Stomach (tissue), 9 donors: ENCODE data around the gene MAST4. TPM values are rescaled to one million over a fixed set of nuclear protein-coding genes. Genes with fewer than 3 reads are reported as not detected.

ENCODE experiments used
- DNase-seq, 2 donors: peaks; one replicate each; pipeline versions ENCODE4 v3.0.0 to v3.0.0-alpha.2; 2013 to 2019
- H3K27ac ChIP-seq, 5 donors: fragments of 200-600 bp in 4 of 5; sonication (generic) in 4 of 5; one replicate each; pipeline ENCODE4 v1.5.1; 2013 to 2019; ENCODE audit warnings: mild to moderate bottlenecking in 1 of 5, moderate library complexity in 1 of 5
- H3K27me3 ChIP-seq, 3 donors: fragments of 200-600 bp; sonication (generic); one replicate each; pipeline ENCODE4 v1.5.1; 2017 to 2019; ENCODE audit warnings: mixed run types in 1 of 3
- H3K36me3 ChIP-seq, 4 donors: fragments of 200-600 bp; sonication (generic); 1 replicate in 3 of 4; 2 replicates in 1 of 4; pipeline ENCODE4 v1.5.1; 2016 to 2019
- H3K4me1 ChIP-seq, 4 donors: fragments of 200-600 bp; sonication (generic); one replicate each; pipeline ENCODE4 v1.5.1; 2016 to 2019
- H3K4me3 ChIP-seq, 4 donors: fragments of 200-600 bp; sonication (generic) in 3 of 4; one replicate each; pipeline ENCODE4 v1.5.1; 2016 to 2019; ENCODE audit warnings: mild to moderate bottlenecking in 1 of 4
- H3K9me3 ChIP-seq, 4 donors: fragments of 200-600 bp; sonication (generic); one replicate each; pipeline ENCODE4 v1.5.1; 2016 to 2019
- EP300 ChIP-seq: sonication (generic); formaldehyde crosslinking; IDR thresholded peaks from one replicate; pipeline ENCODE4 v1.6.1; 2017; ENCODE audit warnings: antibody characterized with exemption
- POLR2A ChIP-seq, 4 donors: fragments of 450-650 bp; IDR thresholded peaks; one replicate each; pipeline ENCODE4 v1.6.1; 2016; ENCODE audit warnings: antibody characterized with exemption in 4 of 4, control low read depth in 2 of 4, mild to moderate bottlenecking in 1 of 4, moderate library complexity in 1 of 4
- POLR2AphosphoS5 ChIP-seq, 3 donors: sonication (generic); formaldehyde crosslinking; IDR thresholded peaks; one replicate each; pipeline ENCODE4 v1.6.1; 2016; ENCODE audit warnings: antibody characterized with exemption in 3 of 3
- WGBS, 5 donors: extraction: QIAGEN DNeasy Blood & Tissue Kit in 3 of 5; methylation state at CpG; one replicate each; pipeline versions ENCODE4 v1.1.5 to v1.1.7; 2013 to 2018; 5-methylcytosine and 5-hydroxymethylcytosine counted together
- intact Hi-C: fragments of 100-400 bp; cut with DNase I; formaldehyde crosslinking; loops from one replicate; pipeline ENCODE4 v1.15.1; 2023; ENCODE audit warnings: low total_unique reads
- polyA plus RNA-seq, 3 donors: library from polyadenylated mRNA; stranded (reverse); fragments of 200-250 nt; gene quantifications; one replicate each; pipeline ENCODE4 v1.2.3, GENCODE V29; 2013
- total RNA-seq, 5 donors: library from RNA; depleted of rRNA; stranded (reverse); fragments of >200 nt; gene quantifications; one replicate each; pipeline versions ENCODE4 v1.1.0 to v1.2.3, GENCODE V29; 2014 to 2016
- TF ChIP-seq, protein P1 (sequence below), 7 experiments: fragments of 450-650 bp in 4 of 7; fragments of 200-600 bp in 3 of 7; sonication (generic) in 3 of 7; IDR thresholded peaks; one replicate each; pipeline ENCODE4 v1.5.1; 2016 to 2019; ENCODE audit warnings: antibody characterized with exemption in 7 of 7, control low read depth in 2 of 7, mild to moderate bottlenecking in 1 of 7
- donor health status: healthy with polysubstance abuse.
- donor health status: Bipolar disorder and iron deficiency.
- donor health status: healthy.

The MAST4 gene
- total and polyA plus RNA-seq, 8 donors, result 1.5 to 52.5 (median 32.1) TPM

DNA sequence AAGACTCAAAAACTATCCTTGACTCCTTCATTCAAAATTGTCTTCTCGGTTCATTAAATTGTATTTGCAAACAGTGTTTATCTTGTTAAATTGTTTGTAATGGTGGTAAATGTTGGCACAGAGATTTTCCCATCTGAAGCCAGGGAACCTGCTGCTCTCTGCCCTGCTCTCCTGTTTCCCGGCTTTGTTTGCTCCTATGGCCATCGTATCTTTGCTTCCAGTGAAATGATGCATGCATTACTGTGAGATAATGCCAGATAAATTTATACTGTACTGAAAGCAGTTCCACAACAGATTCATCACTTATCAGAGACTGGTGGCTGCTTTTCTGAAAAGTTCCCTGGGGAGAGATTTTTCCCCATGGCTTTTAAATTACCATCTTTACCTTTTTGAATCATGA, 519.1 kb downstream of the MAST4 start:
- TF ChIP-seq, protein P1, sequence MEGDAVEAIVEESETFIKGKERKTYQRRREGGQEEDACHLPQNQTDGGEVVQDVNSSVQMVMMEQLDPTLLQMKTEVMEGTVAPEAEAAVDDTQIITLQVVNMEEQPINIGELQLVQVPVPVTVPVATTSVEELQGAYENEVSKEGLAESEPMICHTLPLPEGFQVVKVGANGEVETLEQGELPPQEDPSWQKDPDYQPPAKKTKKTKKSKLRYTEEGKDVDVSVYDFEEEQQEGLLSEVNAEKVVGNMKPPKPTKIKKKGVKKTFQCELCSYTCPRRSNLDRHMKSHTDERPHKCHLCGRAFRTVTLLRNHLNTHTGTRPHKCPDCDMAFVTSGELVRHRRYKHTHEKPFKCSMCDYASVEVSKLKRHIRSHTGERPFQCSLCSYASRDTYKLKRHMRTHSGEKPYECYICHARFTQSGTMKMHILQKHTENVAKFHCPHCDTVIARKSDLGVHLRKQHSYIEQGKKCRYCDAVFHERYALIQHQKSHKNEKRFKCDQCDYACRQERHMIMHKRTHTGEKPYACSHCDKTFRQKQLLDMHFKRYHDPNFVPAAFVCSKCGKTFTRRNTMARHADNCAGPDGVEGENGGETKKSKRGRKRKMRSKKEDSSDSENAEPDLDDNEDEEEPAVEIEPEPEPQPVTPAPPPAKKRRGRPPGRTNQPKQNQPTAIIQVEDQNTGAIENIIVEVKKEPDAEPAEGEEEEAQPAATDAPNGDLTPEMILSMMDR (IDR thresholded peaks at IDR 0.05), result no peak
- TF ChIP-seq POLR2A (IDR thresholded peaks at IDR 0.05) (no peak), POLR2AphosphoS5 (IDR thresholded peaks at IDR 0.05) (no peak), EP300 (no peak)
- no peak overlapping the region for H3K4me3 ChIP-seq
- 34 to 62% (median 36%) methylated on average over 3 of the region's 3 CpGs for WGBS, 5 donors
- DNase-seq, result peak in 1 of 2 donors; percentile 26
- H3K27ac ChIP-seq, result no peak overlapping the region
- no peaks in the 10 kb centered on the region for H3K9me3 ChIP-seq
- no peaks in the 10 kb centered on the region for H3K27me3 ChIP-seq
- no peaks in the 10 kb centered on the region for H3K4me1 ChIP-seq
- intact Hi-C loops, result no loop called here
- H3K36me3 ChIP-seq, result peaks cover 0 to 71% (median 67%) of the 10 kb centered on the region in 4 donors

DNA sequence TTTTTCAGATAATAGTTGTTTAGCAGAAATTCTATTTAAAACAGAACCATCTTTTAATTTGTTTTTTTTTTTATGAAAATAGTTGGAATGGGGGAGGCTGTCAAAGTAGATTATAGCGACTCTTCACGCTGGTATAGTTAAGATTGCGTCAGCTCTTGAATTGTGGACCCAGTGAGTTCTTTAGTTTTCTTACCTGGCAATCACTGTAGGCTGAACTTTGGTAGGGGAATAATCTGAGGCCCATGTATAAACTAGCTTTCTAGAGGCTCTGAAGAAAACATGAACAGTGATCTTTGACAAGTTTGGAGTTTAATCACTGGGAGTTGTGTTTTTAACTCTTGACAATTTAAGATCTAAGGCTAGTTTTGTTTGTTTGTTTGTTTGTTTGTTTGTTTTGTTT, 519.6 kb downstream of the MAST4 start:
- no peaks in the 10 kb centered on the region for H3K27me3 ChIP-seq
- peaks cover 0 to 71% (median 67%) of the 10 kb centered on the region in 4 donors for H3K36me3 ChIP-seq
- DNase-seq, result no peak
- no peak overlapping the region for H3K27ac ChIP-seq
- WGBS, 5 donors, result 93 to 98% (median 97%) methylated on average over 3 of the region's 3 CpGs
- no peak for TF ChIP-seq EP300
- TF ChIP-seq POLR2AphosphoS5 (IDR thresholded peaks at IDR 0.05), result no peak
- TF ChIP-seq, protein P1 (IDR thresholded peaks at IDR 0.05), result no peak
- no peak for TF ChIP-seq POLR2A (IDR thresholded peaks at IDR 0.05)
- no peaks in the 10 kb centered on the region for H3K9me3 ChIP-seq
- H3K4me3 ChIP-seq, result no peak overlapping the region
- H3K4me1 ChIP-seq, result no peaks in the 10 kb centered on the region
- intact Hi-C loops, result no loop called here

DNA sequence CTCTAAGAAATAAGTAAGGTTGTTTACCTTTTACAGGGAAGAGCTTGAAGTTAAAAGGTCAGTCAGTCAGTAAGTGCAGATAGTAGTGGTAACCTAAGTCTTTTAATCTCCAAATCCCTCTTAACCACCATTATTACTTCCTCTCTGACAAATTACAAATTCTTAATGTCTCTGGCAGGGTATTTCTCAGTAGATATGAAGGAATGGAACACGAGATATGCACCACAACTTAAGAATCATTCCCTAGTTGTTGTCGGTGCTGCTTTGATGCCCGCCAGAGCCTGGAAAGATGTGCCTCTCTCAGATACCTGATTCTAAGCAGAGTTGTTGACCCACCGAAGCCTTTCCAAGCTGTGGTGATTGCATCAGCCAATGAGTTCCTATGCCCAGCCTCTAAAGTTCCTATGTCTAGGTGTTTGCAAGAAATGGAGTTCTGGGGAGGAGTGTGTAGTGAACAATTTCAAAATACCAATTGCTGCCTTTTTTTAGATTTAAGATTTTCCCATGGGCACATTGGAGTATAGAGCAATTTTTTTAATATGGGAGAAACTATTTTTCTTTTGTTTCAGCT, 521.9 kb downstream of the MAST4 start:
- Histone ChIP-seq H3K36me3 (peaks cover 0 to 75% (median 68%) of the 10 kb centered on the region in 4 donors), H3K4me3 (no peak overlapping the region), H3K4me1 (no peaks in the 10 kb centered on the region), H3K27ac (no peak overlapping the region), H3K27me3 (no peaks in the 10 kb centered on the region), H3K9me3 (no peaks in the 10 kb centered on the region)
- DNase-seq, result no peak
- intact Hi-C loops, result no loop called here
- no peak for TF ChIP-seq POLR2A (IDR thresholded peaks at IDR 0.05)
- no peak for TF ChIP-seq EP300
- TF ChIP-seq, protein P1 (IDR thresholded peaks at IDR 0.05), result no peak
- no peak for TF ChIP-seq POLR2AphosphoS5 (IDR thresholded peaks at IDR 0.05)
- 93 to 97% (median 94%) methylated on average over 4 of the region's 4 CpGs for WGBS, 5 donors

DNA sequence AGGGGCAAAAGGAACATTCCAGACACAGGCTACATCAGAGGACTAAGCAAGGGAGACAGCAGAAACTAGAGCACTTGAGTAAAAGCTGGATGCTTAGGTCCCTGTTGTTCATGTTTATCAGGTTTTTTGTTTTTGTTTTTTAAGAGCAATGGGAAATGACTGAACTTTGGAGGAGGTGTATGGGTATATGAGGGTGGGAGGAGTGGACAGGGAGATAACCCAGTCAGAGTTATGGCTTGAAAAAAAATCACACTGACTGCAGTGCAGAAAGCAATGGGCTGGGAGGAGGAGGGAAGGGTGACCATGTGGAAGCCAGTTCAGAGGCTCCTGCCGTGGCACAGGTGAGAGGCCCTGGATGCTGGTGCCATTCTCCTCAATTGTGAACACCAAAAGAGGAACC, 522.8 kb downstream of the MAST4 start:
- H3K9me3 ChIP-seq, result no peaks in the 10 kb centered on the region
- DNase-seq, result no peak
- no peaks in the 10 kb centered on the region for H3K27me3 ChIP-seq
- 92 to 100% (median 95%) methylated on average over 1 of the region's 1 CpG for WGBS, 5 donors
- H3K27ac ChIP-seq, result no peak overlapping the region
- H3K4me3 ChIP-seq, result no peak overlapping the region
- no peaks in the 10 kb centered on the region for H3K4me1 ChIP-seq
- TF ChIP-seq, protein P1 (IDR thresholded peaks at IDR 0.05), result no peak
- TF ChIP-seq POLR2A (IDR thresholded peaks at IDR 0.05) (no peak), POLR2AphosphoS5 (IDR thresholded peaks at IDR 0.05) (no peak), EP300 (no peak)
- H3K36me3 ChIP-seq, result peaks cover 6 to 76% (median 70%) of the 10 kb centered on the region in 4 donors
- intact Hi-C loops, result no loop called here
